Glutamatergic neuron (in vitro differentiated cells): ENCODE data around the gene PARP3. TPM values are rescaled to one million over a fixed set of nuclear protein-coding genes. Genes with fewer than 3 reads are reported as not detected.
"Not testable (repeated sequence)": the region's sequence is repeated elsewhere in the genome, so short reads cannot be mapped to it uniquely, and the experiment has no call there.

Experiments
- DNase-seq: peaks from one replicate; pipeline ENCODE4 v3.0.0; 2022
- H3K27ac Mint-ChIP-seq: one replicate; pipeline ENCODE4 v1.8.0; 2020; ENCODE audit warnings: mild to moderate bottlenecking, mixed read lengths, inconsistent platforms; ENCODE audit not compliant: unreplicated experiment
- H3K27me3 Mint-ChIP-seq: one replicate; pipeline ENCODE4 v1.8.0; 2020; ENCODE audit warnings: mild to moderate bottlenecking, moderate library complexity, mixed read lengths, inconsistent platforms; ENCODE audit not compliant: unreplicated experiment
- H3K36me3 Mint-ChIP-seq: one replicate; pipeline ENCODE4 v1.8.0; 2020; ENCODE audit warnings: mild to moderate bottlenecking, mixed read lengths, inconsistent platforms; ENCODE audit not compliant: unreplicated experiment
- H3K4me1 Mint-ChIP-seq: one replicate; pipeline ENCODE4 v1.8.0; 2020; ENCODE audit warnings: mild to moderate bottlenecking, low read depth, mixed read lengths, inconsistent platforms; ENCODE audit not compliant: unreplicated experiment
- H3K4me3 Mint-ChIP-seq: one replicate; pipeline ENCODE4 v1.8.0; 2020; ENCODE audit warnings: mild to moderate bottlenecking, mixed read lengths, inconsistent platforms; ENCODE audit not compliant: unreplicated experiment
- H3K9me3 Mint-ChIP-seq: one replicate; pipeline ENCODE4 v1.8.0; 2020; ENCODE audit warnings: mild to moderate bottlenecking, moderate library complexity, mixed read lengths, inconsistent platforms; ENCODE audit not compliant: unreplicated experiment
- CTCF ChIP-seq: fragments of 200-600 bp; sonication (generic); IDR thresholded peaks from one replicate; pipeline ENCODE4 v1.5.0; 2021; ENCODE audit not compliant: partially characterized antibody, unreplicated experiment
- total RNA-seq: library from RNA; stranded (reverse); fragmentation: NEBNext Ultra II Directional; extraction: Animal tissue kit (Norgen Biotek cat#: 25700); gene quantifications from one replicate; pipeline ENCODE4 v1.2.1, GENCODE V29; 2021; ENCODE audit not compliant: unreplicated experiment

Gene PARP3
- total RNA-seq, 1 donor from 2014 or later: 3.8 TPM

- no peak overlapping the region for H3K27ac Mint-ChIP-seq
- H3K4me3 Mint-ChIP-seq: no peak overlapping the region
- no peak for TF ChIP-seq CTCF
- H3K36me3 Mint-ChIP-seq: no peaks in the 10 kb centered on the region
- DNase-seq: no peak
- no peaks in the 10 kb centered on the region for H3K27me3 Mint-ChIP-seq
- H3K9me3 Mint-ChIP-seq: peaks cover 4% of the 10 kb centered on the region
- H3K4me1 Mint-ChIP-seq: no peaks in the 10 kb centered on the region
Measured at GRCh38 chr3:51927061-51927977, 14.8 kb upstream of the PARP3 start.

GRCh38 chr3:51928438-51928837 is 13.7 kb upstream of the PARP3 start:
- H3K4me3 Mint-ChIP-seq: no peak overlapping the region
- no peak overlapping the region for H3K27ac Mint-ChIP-seq
- no peaks in the 10 kb centered on the region for H3K4me1 Mint-ChIP-seq
- peaks cover 4% of the 10 kb centered on the region for H3K9me3 Mint-ChIP-seq
- no peaks in the 10 kb centered on the region for H3K27me3 Mint-ChIP-seq
- no peak for DNase-seq
- no peak for TF ChIP-seq CTCF
- no peaks in the 10 kb centered on the region for H3K36me3 Mint-ChIP-seq

- H3K4me3 Mint-ChIP-seq, DNase-seq, H3K27ac Mint-ChIP-seq, H3K27me3 Mint-ChIP-seq, H3K9me3 Mint-ChIP-seq, H3K36me3 Mint-ChIP-seq, H3K4me1 Mint-ChIP-seq: not testable (repeated sequence)
Measured at GRCh38 chr3:51928981-51929380, 13.2 kb upstream of the PARP3 start.

- no peak for TF ChIP-seq CTCF
- no peak for DNase-seq
- Mint-ChIP-seq H3K9me3 (peaks cover 4% of the 10 kb centered on the region), H3K4me1 (no peaks in the 10 kb centered on the region), H3K27me3 (no peaks in the 10 kb centered on the region), H3K27ac (no peak overlapping the region), H3K4me3 (no peak overlapping the region), H3K36me3 (no peaks in the 10 kb centered on the region)
Measured at GRCh38 chr3:51929420-51930003, 12.7 kb upstream of the PARP3 start.

GRCh38 chr3:51930439-51930838 is 11.7 kb upstream of the PARP3 start:
- Mint-ChIP-seq H3K27ac (no peak overlapping the region), H3K9me3 (peaks cover 4% of the 10 kb centered on the region), H3K4me3 (no peak overlapping the region), H3K27me3 (peaks cover 3% of the 10 kb centered on the region), H3K4me1 (no peaks in the 10 kb centered on the region), H3K36me3 (no peaks in the 10 kb centered on the region)
- no peak for TF ChIP-seq CTCF
- DNase-seq: no peak
